ENCODE measurements around the gene DPYSL4. TPM values are rescaled to one million over a fixed set of nuclear protein-coding genes. Genes with fewer than 3 reads are reported as not detected.

DPYSL4 gene
- 10 to 100 TPM; 20.9 to 23.2 TPM for total RNA-seq

DNA sequence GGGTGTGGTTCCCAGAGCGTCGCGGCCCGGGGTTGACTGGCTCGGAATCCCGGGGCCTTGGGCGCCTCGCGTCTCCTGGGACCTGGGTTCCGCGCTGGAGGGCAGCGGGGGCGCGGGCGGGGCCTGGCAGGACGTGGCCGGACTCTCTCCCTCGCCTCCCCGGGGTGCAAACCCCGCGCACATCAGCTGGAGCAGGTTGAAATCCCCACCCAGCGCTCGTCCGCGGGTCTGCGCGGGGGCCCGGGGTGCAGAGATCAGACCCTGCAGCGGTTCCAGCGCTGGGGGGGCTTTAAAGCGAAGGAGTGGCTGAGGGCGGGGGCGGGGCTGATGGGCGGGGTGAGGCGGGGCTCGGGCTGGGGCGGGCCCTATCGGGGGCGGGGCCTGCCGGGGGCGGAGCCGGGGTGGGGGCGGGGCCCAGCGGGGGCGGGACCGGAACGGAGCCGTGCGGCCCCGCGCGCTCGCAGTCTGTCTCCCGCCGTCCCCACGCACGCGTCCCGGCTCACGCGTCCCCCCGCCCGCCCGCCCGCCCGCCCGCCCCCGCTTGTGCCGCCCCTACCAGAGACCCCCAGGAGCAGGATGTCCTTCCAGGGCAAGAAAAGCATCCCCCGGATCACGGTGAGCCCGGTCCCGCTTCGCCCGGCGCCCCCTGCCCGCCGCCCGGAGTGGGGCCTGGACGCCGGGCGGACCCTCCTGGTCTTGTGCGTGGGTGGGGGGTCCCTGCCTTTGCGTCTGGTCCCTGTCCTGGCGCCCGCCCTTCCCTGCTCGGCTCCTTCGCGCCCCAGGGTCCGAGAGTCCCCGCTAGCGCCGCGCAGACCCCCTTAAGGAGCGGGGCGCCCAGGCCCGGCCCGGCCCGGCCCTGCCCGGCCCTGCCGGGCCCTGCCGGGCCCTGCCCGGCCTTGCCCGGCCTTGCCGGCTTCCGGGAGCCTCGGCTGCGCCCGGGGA, at the start of gene DPYSL4:
DPYSL4 (plus strand) TSS at position 461 of the 942 bp plus-strand sequence; CDS start at position 577, 116 bp downstream.
- H3K27ac Mint-ChIP-seq: no peak within 1 kb of the TSS
- ChIA-PET POLR2A (no interaction called here), CTCF (no interaction called here)
- peaks cover 45% of the 10 kb centered on the region for H3K27me3 Mint-ChIP-seq
- H3K4me3 Mint-ChIP-seq: peak within 1 kb of the TSS; percentile 63
- intact Hi-C loops (cut with micrococcal nuclease): no loop called here
- H3K4me1 Mint-ChIP-seq (ENCODE audit: low read depth): no peaks in the 10 kb centered on the region
- TF ChIP-seq, protein P1, sequence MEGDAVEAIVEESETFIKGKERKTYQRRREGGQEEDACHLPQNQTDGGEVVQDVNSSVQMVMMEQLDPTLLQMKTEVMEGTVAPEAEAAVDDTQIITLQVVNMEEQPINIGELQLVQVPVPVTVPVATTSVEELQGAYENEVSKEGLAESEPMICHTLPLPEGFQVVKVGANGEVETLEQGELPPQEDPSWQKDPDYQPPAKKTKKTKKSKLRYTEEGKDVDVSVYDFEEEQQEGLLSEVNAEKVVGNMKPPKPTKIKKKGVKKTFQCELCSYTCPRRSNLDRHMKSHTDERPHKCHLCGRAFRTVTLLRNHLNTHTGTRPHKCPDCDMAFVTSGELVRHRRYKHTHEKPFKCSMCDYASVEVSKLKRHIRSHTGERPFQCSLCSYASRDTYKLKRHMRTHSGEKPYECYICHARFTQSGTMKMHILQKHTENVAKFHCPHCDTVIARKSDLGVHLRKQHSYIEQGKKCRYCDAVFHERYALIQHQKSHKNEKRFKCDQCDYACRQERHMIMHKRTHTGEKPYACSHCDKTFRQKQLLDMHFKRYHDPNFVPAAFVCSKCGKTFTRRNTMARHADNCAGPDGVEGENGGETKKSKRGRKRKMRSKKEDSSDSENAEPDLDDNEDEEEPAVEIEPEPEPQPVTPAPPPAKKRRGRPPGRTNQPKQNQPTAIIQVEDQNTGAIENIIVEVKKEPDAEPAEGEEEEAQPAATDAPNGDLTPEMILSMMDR (IDR thresholded peaks at IDR 0.05): no peak
- ATAC-seq (peak; percentile 72), DNase-seq (peak; percentile 21)
- peaks cover 2% of the 10 kb centered on the region for H3K36me3 Mint-ChIP-seq (ENCODE audit: low read depth)
- H3K9me3 Mint-ChIP-seq: no peaks in the 10 kb centered on the region

DNA sequence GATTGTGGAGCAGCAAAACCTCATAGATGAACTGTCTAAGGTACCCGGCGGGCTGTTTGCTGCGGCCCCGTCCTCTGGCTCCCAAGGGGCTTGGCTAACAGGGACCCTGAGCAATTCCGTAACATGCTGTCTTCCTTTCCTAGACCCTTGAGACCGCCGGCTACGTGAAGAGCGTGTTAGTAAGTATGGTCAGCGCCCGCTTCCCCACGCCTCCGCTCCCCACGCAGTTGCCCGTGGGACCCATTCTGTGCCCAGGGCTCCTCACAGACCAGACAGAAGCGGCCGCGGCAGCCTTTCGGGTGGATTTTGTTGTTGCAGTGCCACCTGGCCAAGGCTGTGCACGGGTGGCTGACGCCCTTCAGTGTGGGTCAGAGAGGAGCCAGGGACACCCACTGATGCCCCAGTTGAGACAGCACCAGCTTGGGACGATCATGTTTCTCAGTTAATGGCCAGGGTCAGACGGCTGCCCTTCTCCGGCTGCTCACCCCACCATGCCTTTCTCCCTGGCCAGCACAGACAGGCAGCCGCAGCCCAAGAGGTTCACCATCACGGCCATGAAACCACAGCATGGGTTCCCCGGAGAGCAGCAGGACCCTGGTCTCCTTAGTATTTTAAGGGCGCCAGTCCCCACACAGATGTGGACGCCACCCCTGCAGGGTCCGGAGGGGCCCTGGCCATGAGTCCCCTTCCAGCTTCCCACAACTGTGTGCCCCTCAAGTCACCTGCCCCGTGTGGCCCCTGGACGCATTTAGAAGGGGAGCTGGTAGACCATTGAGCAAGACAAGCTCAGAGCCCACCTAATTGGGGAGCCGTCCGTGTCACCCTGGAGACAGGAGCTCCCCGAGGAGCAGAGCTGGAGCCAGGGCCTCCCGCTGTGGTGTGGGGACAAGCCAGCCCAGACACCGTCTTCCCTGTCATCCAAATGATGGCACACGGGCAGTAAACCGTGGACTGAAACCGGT, 49.4 kb upstream of the DPYSL4 start:
- TF ChIP-seq, protein P1 (IDR thresholded peaks at IDR 0.05): no peak
- Mint-ChIP-seq H3K4me1 (ENCODE audit: low read depth) (no peaks in the 10 kb centered on the region), H3K36me3 (ENCODE audit: low read depth) (no peaks in the 10 kb centered on the region), H3K4me3 (no peak overlapping the region), H3K27me3 (no peaks in the 10 kb centered on the region), H3K9me3 (no peaks in the 10 kb centered on the region), H3K27ac (no peak overlapping the region)
- intact Hi-C loops (cut with micrococcal nuclease): no loop called here
- POLR2A ChIA-PET: no interaction called here
- CTCF ChIA-PET: no interaction called here
- DNase-seq (no peak), ATAC-seq (no peak)

DNA sequence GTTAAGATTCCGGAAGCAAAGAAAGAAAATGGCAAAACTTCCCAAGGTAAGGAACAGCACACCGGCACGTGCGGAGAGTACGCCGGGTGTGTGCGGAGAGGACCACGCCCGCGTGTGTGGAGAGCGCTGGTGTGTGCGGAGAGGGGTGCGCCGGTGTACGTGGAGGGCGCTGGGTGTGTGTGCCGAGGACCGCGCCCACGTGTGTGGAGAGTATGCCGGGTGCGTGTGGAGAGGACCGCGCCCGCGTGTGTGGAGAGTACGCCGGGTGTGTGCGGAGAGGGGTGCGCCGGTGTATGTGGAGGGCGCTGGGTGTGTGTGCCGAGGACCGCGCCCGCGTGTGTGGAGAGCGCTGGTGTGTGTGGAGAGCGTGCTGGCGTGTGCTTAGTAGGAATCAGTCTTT, 48.6 kb upstream of the DPYSL4 start:
- TF ChIP-seq, protein P1 (IDR thresholded peaks at IDR 0.05): no peak
- H3K4me3 Mint-ChIP-seq: no peak overlapping the region
- intact Hi-C loops (cut with micrococcal nuclease): no loop called here
- H3K27me3 Mint-ChIP-seq: no peaks in the 10 kb centered on the region
- DNase-seq (no peak), ATAC-seq (no peak)
- H3K4me1 Mint-ChIP-seq (ENCODE audit: low read depth): peaks cover 2% of the 10 kb centered on the region
- CTCF ChIA-PET: no interaction called here
- H3K36me3 Mint-ChIP-seq (ENCODE audit: low read depth): no peaks in the 10 kb centered on the region
- no peak overlapping the region for H3K27ac Mint-ChIP-seq
- POLR2A ChIA-PET: no interaction called here
- no peaks in the 10 kb centered on the region for H3K9me3 Mint-ChIP-seq

DNA sequence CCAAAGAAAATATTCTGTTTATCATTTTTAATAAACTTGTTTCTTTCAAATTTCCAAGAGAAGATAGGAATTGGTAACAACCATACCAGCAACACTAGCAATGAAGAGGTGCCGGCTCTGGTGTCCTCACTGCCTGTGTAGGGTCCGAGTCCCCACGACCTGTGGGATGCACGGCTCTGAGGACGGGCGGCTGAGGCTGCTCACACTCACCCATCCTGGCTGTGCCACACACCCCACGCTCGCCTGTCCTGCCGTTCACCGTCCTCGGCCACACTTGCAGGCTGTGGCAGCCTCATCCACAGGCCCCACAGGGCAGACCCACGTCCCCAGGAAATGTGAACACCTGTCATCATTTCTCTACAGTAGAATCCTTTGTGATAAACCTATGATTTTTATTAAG, 48.2 kb upstream of the DPYSL4 start:
- ChIA-PET POLR2A (no interaction called here), CTCF (no interaction called here)
- Mint-ChIP-seq H3K27ac (no peak overlapping the region), H3K4me1 (ENCODE audit: low read depth) (peaks cover 2% of the 10 kb centered on the region), H3K27me3 (peaks cover 3% of the 10 kb centered on the region), H3K9me3 (no peaks in the 10 kb centered on the region), H3K4me3 (no peak overlapping the region), H3K36me3 (ENCODE audit: low read depth) (no peaks in the 10 kb centered on the region)
- DNase-seq (no peak), ATAC-seq (no peak)
- intact Hi-C loops (cut with micrococcal nuclease): no loop called here
- TF ChIP-seq, protein P1 (IDR thresholded peaks at IDR 0.05): no peak
